ENCODE measurements around the gene SLFN14. TPM values are rescaled to one million over a fixed set of nuclear protein-coding genes. Genes with fewer than 3 reads are reported as not detected.
"Not testable (repeated sequence)": the region's sequence is repeated elsewhere in the genome, so short reads cannot be mapped to it uniquely, and the experiment has no call there.

The SLFN14 gene
- total RNA-seq, 2 donors from 2014 or later, result not detected

DNA sequence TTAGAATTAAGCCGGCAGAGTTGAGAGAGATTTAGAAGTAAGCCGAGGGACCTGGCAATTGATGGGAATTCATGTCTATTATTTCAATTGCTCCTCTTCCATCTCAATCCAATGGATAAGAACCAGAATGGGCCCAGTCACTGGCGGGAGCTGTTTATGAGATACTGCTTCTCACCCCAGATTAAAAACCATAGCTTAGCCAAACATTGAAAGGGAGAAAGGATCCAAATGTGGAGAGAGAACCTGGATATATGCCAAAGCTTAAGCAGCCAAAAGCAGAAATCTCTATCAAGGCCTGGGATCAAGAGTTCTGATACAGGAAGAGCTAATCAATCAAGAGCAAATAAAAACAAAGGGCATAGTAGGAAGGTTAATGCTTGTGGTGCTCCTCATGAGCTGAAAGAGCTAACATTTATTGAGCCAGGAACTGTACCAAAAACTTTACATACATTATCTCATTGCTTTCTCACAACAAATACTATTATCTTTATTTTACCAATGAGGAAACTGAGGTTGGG is 26.0 kb downstream of the SLFN14 start:
- intact Hi-C loops (cut with DNase I), result loop anchor here (5.0 to 10.0 kb wide), 3 partner anchors 222 to 360 kb away; partner anchors contain the start of gene SLFN5 (in 1 of the 2)
- ATAC-seq, result no peak
- DNase-seq, result no peak

DNA sequence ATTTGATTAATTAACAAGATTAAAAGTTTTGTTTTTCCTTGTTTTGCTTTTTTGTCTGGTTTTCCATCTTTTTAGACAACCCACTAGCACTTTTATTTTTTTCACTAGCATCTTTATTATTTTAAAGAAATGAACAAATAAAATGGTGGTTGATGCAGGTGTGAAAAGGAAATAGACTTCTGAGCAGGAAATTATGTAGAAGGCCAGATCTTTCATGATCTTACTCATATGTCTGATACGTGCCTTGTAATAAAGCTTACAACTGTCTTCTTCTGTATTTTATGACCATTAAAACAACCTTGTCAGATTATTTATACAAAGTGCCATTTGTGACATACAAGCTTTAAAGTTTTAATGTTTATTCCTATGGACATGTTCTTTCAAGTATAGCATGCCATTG is 29.5 kb downstream of the SLFN14 start:
- no peak for DNase-seq
- intact Hi-C loops (cut with DNase I), result loop anchor here (5.0 to 10.0 kb wide), 2 partner anchors 289 to 356 kb away; partner anchors contain the start of gene SLFN5 (in 1 of the 2)
- ATAC-seq, result no peak

DNA sequence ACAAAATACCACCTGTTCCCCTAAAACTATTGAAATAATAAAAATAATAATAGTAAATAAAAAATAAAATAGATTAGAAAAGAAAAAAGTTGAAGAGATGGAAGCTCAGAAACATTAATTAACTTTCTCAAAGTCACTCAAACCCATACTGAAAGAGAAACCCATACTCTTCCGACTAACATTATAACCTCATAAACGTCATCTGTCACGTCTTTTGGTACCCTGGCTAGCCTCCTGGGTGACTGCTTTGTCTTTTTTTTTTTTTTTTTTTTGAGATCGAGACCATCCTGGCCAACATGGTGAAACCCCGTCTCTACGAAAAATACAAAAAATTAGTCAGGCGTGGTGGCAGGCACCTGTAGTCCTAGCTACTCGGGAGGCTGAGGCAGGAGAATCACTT is 30.8 kb downstream of the SLFN14 start:
- intact Hi-C loops (cut with DNase I), result loop anchor here (5.0 to 10.0 kb wide), 2 partner anchors 288 to 355 kb away; partner anchors contain the start of gene SLFN5 (in 1 of the 2)
- DNase-seq, result no peak
- ATAC-seq, result no peak

DNA sequence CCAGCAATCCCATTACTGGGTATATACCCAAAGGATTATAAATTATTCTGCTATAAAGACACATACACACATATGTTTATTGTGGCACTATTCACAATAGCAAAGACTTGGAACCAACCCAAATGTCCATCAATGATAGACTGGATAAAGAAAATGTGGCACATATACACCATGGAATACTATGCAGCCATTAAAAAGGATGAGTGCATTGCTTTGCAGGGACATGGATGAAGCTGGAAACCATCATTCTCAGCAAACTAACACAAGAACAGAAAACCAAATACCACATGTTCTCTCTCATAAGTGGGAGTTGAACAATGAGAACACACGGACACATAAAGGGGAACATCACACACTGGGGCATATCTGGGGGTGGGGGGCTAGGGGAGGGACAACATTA is 31.3 kb downstream of the SLFN14 start:
- ATAC-seq; intact Hi-C loops (cut with DNase I); DNase-seq: not testable (repeated sequence)

DNA sequence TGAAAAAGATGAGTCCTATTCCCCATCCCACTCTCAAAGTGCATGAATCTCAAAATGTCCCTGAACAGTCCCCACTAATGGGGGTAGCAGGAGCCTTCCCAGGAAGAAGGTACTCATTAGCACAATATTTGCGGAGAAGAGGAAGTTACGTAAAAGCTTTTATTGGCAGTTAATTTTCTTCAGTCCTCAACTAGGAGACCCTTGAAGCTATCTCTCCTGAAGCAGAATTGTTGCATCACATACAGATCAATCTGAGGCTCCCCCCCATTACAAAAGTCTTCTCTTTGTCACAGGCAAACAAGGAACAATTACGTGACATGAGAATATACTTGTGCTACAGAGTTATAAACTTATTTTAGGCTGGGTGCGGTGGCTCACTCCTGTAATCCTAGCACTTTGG is 37.3 kb downstream of the SLFN14 start:
- intact Hi-C loops (cut with DNase I), result no loop called here
- DNase-seq, result no peak
- ATAC-seq, result no peak

DNA sequence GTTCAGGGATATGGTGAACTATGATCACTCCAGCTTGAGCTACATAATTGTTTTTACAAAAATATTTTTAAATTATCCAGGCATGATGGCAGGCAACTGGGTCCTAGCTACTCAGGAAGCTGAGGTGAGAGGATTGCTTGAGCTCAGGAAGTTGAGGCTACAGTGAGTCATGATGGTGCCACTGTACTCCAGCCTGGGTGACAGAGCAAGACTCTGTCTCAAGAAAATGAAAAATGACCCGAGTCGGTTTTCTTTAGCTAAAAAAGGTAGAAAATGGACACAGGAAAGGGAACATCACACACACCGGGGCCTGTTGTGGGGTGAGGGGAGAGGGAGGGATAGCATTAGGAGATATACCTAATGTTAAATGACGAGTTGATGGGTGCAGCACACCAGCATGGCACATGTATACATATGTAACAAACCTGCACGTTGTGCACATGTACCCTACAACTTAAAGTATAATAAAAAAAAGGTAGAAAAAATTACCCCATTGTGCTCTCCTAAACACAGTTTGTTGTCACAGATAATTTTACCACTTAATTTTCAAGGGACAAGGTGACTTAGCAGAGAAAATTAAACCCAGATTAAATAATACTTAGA is 38.9 kb downstream of the SLFN14 start:
- ATAC-seq; DNase-seq; intact Hi-C loops (cut with DNase I): not testable (repeated sequence)

DNA sequence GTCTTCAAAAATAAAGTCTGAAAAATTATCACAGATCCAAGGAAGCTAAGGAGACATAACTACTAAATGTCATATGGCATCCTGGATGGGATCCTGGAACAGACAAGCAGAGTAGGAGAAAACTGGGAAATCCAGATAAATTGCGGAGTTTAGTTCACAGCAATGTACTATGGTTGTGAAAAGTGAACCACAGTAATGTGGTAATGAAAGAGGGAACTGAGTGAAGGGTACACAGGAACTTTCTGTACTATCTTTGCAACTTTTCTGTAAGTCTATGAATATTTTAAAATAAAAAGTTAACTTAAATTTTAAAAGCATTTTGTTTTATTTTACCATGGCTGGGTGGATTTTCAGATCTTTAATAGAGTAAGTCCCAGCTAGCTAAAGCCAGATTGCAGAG is 39.5 kb downstream of the SLFN14 start:
- DNase-seq (no peak), ATAC-seq (no peak)
- intact Hi-C loops (cut with DNase I), result no loop called here

DNA sequence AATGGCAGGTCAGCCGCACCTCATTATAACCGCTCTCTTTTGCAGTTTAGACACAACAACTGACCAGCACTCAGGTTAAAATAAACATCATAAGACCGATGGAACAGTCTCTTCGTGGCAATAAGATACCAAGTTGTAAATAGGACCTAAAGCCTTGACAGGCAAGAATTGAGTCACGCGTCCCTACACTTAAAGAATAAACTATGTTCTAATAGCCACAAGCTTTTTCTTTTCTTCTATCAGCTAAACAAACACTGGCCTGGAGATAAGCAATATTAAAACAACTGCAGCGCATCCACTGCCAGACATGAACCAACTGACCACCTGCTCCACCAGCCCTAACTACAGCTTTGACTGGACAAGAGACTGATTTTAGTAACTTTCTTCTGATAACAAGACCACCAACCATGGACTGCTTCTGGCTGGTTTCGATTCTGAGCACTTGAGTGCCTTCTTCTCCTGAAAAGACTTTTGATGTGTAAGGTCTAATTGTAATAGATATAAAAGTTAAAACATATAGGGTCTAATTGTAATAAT is 40.6 kb downstream of the SLFN14 start:
- ATAC-seq, result no peak
- DNase-seq, result no peak
- intact Hi-C loops (cut with DNase I), result no loop called here

DNA sequence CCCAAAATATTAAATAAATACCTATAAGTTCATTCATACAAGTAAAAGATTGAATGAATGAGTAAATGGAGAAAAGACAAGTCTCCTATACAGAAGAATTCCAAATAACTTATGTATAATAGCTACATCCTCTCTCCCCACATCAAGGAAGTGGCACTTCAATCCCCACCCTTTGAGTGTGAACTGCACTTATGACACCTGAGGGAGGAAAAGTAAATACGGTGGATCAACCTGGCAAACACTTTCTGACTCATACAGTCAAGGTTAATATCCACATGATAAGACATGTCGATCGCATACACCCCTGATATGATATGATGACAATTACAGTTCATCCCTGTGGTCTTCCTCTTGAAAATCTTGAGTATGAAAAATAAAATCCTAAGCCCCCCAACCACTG is 41.2 kb downstream of the SLFN14 start:
- no peak for ATAC-seq
- intact Hi-C loops (cut with DNase I), result no loop called here
- DNase-seq, result no peak

DNA sequence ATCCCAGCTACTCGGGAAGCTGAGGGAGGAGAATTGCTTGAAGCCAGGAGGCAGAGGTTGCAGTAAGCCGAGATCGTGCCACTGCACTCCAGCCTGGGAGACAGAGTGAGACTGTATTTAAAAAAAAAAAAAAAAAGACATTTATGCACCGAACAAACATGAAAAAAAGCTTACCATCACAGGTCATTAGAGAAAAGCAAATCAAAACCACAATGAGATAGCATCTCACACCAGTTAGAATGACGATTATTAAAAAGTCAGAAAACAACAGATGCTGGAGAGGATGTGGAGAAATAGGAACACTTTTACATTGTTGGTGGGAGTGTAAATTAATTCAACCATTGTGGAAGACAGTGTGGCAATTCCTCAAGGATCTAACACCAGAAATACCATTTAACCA is 42.2 kb downstream of the SLFN14 start:
- DNase-seq; intact Hi-C loops (cut with DNase I); ATAC-seq: not testable (repeated sequence)

DNA sequence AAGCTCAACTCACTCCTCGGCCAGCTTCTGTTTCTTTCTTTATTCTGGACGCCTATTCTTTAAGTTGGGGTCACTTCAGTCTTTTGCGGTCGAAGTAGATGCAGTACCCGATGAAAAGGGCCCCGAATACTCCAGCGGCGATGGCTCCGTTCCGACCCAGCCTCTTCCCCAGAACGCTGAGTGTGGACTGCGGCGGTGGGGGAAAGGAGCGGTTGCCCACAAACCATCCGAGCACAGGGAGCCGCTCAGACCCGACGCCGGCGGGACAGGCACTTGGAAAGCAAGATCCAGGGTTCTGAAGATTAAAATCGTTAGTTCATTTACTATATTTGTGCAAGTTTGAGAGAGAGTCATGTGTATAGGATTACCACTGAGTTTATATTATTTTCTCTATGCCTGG is 45.6 kb downstream of the SLFN14 start:
- DNase-seq (no peak), ATAC-seq (no peak)
- intact Hi-C loops (cut with DNase I), result no loop called here

DNA sequence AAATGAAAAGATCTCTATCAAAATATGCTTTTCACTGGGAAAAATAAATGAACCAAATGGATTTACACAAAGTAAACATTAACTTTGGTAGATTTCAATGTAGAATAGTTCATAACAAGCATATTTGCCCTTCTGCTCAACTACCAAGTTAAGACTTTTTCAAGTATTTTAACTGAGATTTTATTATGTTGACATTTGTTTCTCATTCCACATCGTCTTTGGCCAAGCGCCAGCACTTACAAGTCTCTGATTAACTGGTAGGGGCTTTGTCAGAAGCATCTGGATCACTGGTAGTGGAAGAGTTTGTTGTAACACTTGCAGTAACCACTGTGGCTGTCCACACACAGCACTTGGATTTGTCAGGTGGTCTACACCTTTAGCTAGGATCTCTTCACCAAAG is 46.1 kb downstream of the SLFN14 start:
- no peak for DNase-seq
- intact Hi-C loops (cut with DNase I), result no loop called here
- ATAC-seq, result no peak

Other genes starting within 250 kb of the SLFN14 start
- 10 to 100 TPM; 26.6 to 27.4 TPM for gene SLFN11, start 187.2 kb downstream of the SLFN14 start, total RNA-seq
- gene SLFN12, start 128.3 kb downstream of the SLFN14 start, total RNA-seq, result 1 to 10 TPM; 5.7 to 8.8 TPM
- 1 to 10 TPM; 6.3 to 7.5 TPM for gene SLFN13, start 112.1 kb downstream of the SLFN14 start, total RNA-seq
- 1 to 10 TPM; 1.0 to 1.3 TPM for gene SLFN12L, start 23.1 kb downstream of the SLFN14 start, total RNA-seq
- gene PEX12, start 17.8 kb upstream of the SLFN14 start, total RNA-seq, result 1 to 10 TPM; 6.3 to 6.5 TPM
- 100 to 1,000 TPM; 132 to 152 TPM for gene AP2B1, start 26.5 kb upstream of the SLFN14 start, total RNA-seq
- 10 to 100 TPM; 23.9 to 24.7 TPM for gene RASL10B, start 170.8 kb upstream of the SLFN14 start, total RNA-seq
- 1 to 10 TPM in 1 of 2 donors, under 1 TPM in 1; 0.47 to 1.1 TPM for gene GAS2L2, start 192.4 kb upstream of the SLFN14 start, total RNA-seq
- gene C17orf50, start 200.1 kb upstream of the SLFN14 start, total RNA-seq, result not detected
- 10 to 100 TPM in 1 of 2 donors, 1 to 10 TPM in 1; 5.0 to 10.3 TPM for gene MMP28, start 234.8 kb upstream of the SLFN14 start, total RNA-seq
- gene TAF15, start 248.7 kb upstream of the SLFN14 start, total RNA-seq, result 100 to 1,000 TPM in 1 of 2 donors, 10 to 100 TPM in 1; 97.3 to 119 TPM

Measured in left cardiac atrium (tissue), 4 donors.